IMR-90 (cell line): ENCODE data around the gene BCL2. TPM values are rescaled to one million over a fixed set of nuclear protein-coding genes. Genes with fewer than 3 reads are reported as not detected.

Experiments used
- ATAC-seq: fragments of 200-7000 bp; cut with Tn5 transposase; 2 replicates; pipeline ENCODE4 v1.9.1; 2020; ENCODE audit warnings: low read depth, mild to moderate bottlenecking, moderate library complexity
- BruUV-seq: library from RNA; stranded (reverse); fragments of 400-500 nt; replicated peaks from 2 replicates; lab custom pipeline; 2021; lab: Mats Ljungman, UMichigan
- CTCF ChIA-PET: fragments of 300-600 bp; formaldehyde crosslinking; extraction: SDS; loops from one replicate; lab custom pipeline; 2021; ENCODE audit warnings: antibody characterized with exemption; lab: Yijun Ruan, JAX
- POLR2A ChIA-PET: fragments of 300-600 bp; sonication (Branson Sonifier 250); formaldehyde crosslinking; loops from one replicate; lab custom pipeline; 2022; ENCODE audit warnings: antibody characterized with exemption; ENCODE audit not compliant: unreplicated experiment; lab: Charles Lee
- DNase-seq: peaks from one replicate; pipeline ENCODE4 v3.0.0; 2013
- H2AFZ ChIP-seq: replicated peaks from 2 replicates; pipeline ENCODE3; 2013; ENCODE audit warnings: low read length, mild to moderate bottlenecking; ENCODE audit not compliant: poor library complexity
- H2AK5ac ChIP-seq: 2 replicates; pipeline ENCODE4 v1.6.1; 2013; ENCODE audit warnings: low read depth, low read length, inconsistent platforms
- H2AK9ac ChIP-seq: replicated peaks from 2 replicates; pipeline ENCODE3; 2013; ENCODE audit warnings: mild to moderate bottlenecking, low read depth, low read length, moderate library complexity; ENCODE audit not compliant: poor library complexity
- H2BK120ac ChIP-seq: 2 replicates; pipeline ENCODE4 v1.6.1; 2013; ENCODE audit warnings: low read depth, low read length, inconsistent platforms
- H2BK15ac ChIP-seq: 3 replicates; pipeline ENCODE4 v1.6.1; 2013; ENCODE audit warnings: low read depth, low read length, inconsistent platforms
- H2BK20ac ChIP-seq: 2 replicates; pipeline ENCODE4 v1.6.1; 2013; ENCODE audit warnings: low read depth, mild to moderate bottlenecking, inconsistent platforms, low read length, moderate library complexity
- H2BK5ac ChIP-seq: 2 replicates; pipeline ENCODE4 v1.6.1; 2013; ENCODE audit warnings: mild to moderate bottlenecking, low read depth, low read length, inconsistent platforms; ENCODE audit not compliant: poor library complexity, severe bottlenecking
- H3K14ac ChIP-seq: replicated peaks from 2 replicates; pipeline ENCODE4 v1.6.1; 2013; ENCODE audit warnings: low read depth, low read length, inconsistent platforms
- H3K18ac ChIP-seq: 2 replicates; pipeline ENCODE4 v1.6.1; 2013; ENCODE audit warnings: low read depth, low read length, control low read depth
- H3K23ac ChIP-seq: 2 replicates; pipeline ENCODE4 v1.6.1; 2013; ENCODE audit warnings: low read depth, low read length, inconsistent platforms
- H3K27ac ChIP-seq: 2 replicates; pipeline ENCODE4 v1.5.1; 2013; ENCODE audit warnings: mild to moderate bottlenecking, control low read depth, low read length; ENCODE audit not compliant: insufficient read depth
- H3K27me3 ChIP-seq: 2 replicates; pipeline ENCODE4 v1.6.1; 2013; ENCODE audit warnings: low read length; ENCODE audit not compliant: control insufficient read depth, insufficient read depth
- H3K36me3 ChIP-seq: 2 replicates; pipeline ENCODE4 v1.6.1; 2013; ENCODE audit warnings: low read length, mixed read lengths; ENCODE audit not compliant: control insufficient read depth, insufficient read depth
- H3K4ac ChIP-seq: 2 replicates; pipeline ENCODE4 v1.6.1; 2013; ENCODE audit warnings: low read depth, low read length, inconsistent platforms
- H3K4me1 ChIP-seq: 2 replicates; pipeline ENCODE4 v1.6.1; 2013; ENCODE audit warnings: low read length, mixed read lengths; ENCODE audit not compliant: control insufficient read depth, insufficient read depth
- H3K4me2 ChIP-seq: 2 replicates; pipeline ENCODE4 v1.6.1; 2013; ENCODE audit warnings: low read depth, mild to moderate bottlenecking, control low read depth, low read length, moderate library complexity
- H3K4me3 ChIP-seq: 2 replicates; pipeline ENCODE4 v1.5.1; 2013; ENCODE audit warnings: low read depth, mild to moderate bottlenecking, control low read depth, low read length, moderate library complexity; ENCODE audit not compliant: insufficient read depth
- H3K56ac ChIP-seq: 2 replicates; pipeline ENCODE4 v1.6.1; 2013; ENCODE audit warnings: low read length, inconsistent platforms; ENCODE audit not compliant: insufficient read depth; ENCODE audit errors: extremely low read depth
- H3K79me1 ChIP-seq, 2 experiments: 2 replicates each; pipeline ENCODE4 v1.6.1; 2013; ENCODE audit warnings: low read length in 2 of 2, inconsistent platforms in 1 of 2, low read depth in 1 of 2
- H3K9ac ChIP-seq: 2 replicates; pipeline ENCODE4 v1.6.1; 2013; ENCODE audit warnings: low read depth, low read length, control low read depth
- H3K9me1 ChIP-seq: 2 replicates; pipeline ENCODE4 v1.6.1; 2013; ENCODE audit warnings: low read length, inconsistent platforms; ENCODE audit not compliant: insufficient read depth
- H3K9me3 ChIP-seq: 2 replicates; pipeline ENCODE4 v1.6.1; 2013; ENCODE audit warnings: low read length; ENCODE audit not compliant: control insufficient read depth, insufficient read depth
- H4K20me1 ChIP-seq: 2 replicates; pipeline ENCODE4 v1.6.1; 2013; ENCODE audit warnings: low read length, inconsistent platforms; ENCODE audit not compliant: insufficient read depth
- H4K5ac ChIP-seq: 2 replicates; pipeline ENCODE4 v1.6.1; 2013; ENCODE audit warnings: mild to moderate bottlenecking, low read depth, low read length, control low read depth
- H4K8ac ChIP-seq, 2 experiments: 2 replicates each; pipeline ENCODE4 v1.6.1; 2013; ENCODE audit warnings: low read depth in 2 of 2, low read length in 2 of 2, control low read depth in 1 of 2, inconsistent platforms in 1 of 2
- H4K91ac ChIP-seq: 2 replicates; pipeline ENCODE4 v1.6.1; 2013; ENCODE audit warnings: low read depth, low read length, inconsistent platforms; ENCODE audit not compliant: insufficient read depth
- CHD1 ChIP-seq: IDR thresholded peaks from 2 replicates; pipeline ENCODE4 v1.6.1; 2012; ENCODE audit warnings: low read depth, low read length, improper control_type of control experiment
- FOS ChIP-seq: fragments of 150-350 bp; IDR thresholded peaks from 2 replicates; pipeline ENCODE4 v1.6.1; 2016; ENCODE audit warnings: low read depth, low read length
- MAFK ChIP-seq: IDR thresholded peaks from 2 replicates; pipeline ENCODE4 v1.6.1; 2012; ENCODE audit warnings: low read depth, low read length, improper control_type of control experiment
- MAZ ChIP-seq: IDR thresholded peaks from 2 replicates; pipeline ENCODE4 v1.6.1; 2012; ENCODE audit warnings: low read depth, mild to moderate bottlenecking, low read length, improper control_type of control experiment, moderate library complexity, borderline replicate concordance
- MXI1 ChIP-seq: IDR thresholded peaks from 2 replicates; pipeline ENCODE4 v1.6.1; 2012; ENCODE audit warnings: low read depth, mild to moderate bottlenecking, low read length, moderate library complexity, borderline replicate concordance
- POLR2A ChIP-seq: IDR thresholded peaks from 2 replicates; pipeline ENCODE4 v1.6.1; 2012; ENCODE audit warnings: mild to moderate bottlenecking, low read depth, low read length
- RAD21 ChIP-seq: IDR thresholded peaks from 2 replicates; pipeline ENCODE4 v1.6.1; 2012; ENCODE audit warnings: low read length, improper control_type of control experiment
- RCOR1 ChIP-seq: IDR thresholded peaks from 2 replicates; pipeline ENCODE4 v1.6.1; 2012; ENCODE audit warnings: mild to moderate bottlenecking, low read length, improper control_type of control experiment; ENCODE audit not compliant: insufficient replicate concordance
- RFX5 ChIP-seq: IDR thresholded peaks from 2 replicates; pipeline ENCODE4 v1.8.0; 2012; ENCODE audit warnings: low read depth, mild to moderate bottlenecking, low read length, moderate library complexity
- SMC3 ChIP-seq: fragments of 150-350 bp; IDR thresholded peaks from 2 replicates; pipeline ENCODE4 v1.6.1; 2016; ENCODE audit warnings: low read depth, mild to moderate bottlenecking, antibody characterized with exemption, low read length, moderate library complexity
- WGBS, 2 experiments: methylation state at CpG; one replicate each; pipeline versions ENCODE4 v1.1.5 to v1.1.7; 2013; ENCODE audit warnings: missing lambda C conversion rate in 2 of 2; ENCODE audit not compliant: insufficient read length in 1 of 2; ENCODE audit errors: extremely low coverage in 2 of 2; 5-methylcytosine and 5-hydroxymethylcytosine counted together
- dilution Hi-C: fragments of 300-500 bp; cut with HindIII; formaldehyde crosslinking; loops from one replicate; pipeline ENCODE4 v1.14.3; 2018; ENCODE audit warnings: low sequenced_read_pairs; ENCODE audit not compliant: unreplicated experiment
- in situ Hi-C: fragments of 300-500 bp; cut with MboI; formaldehyde crosslinking; loops from 3 replicates; pipeline ENCODE4 v1.14.3; 2019; ENCODE audit warnings: low sequenced_read_pairs, inconsistent platforms, mixed read lengths
- intact Hi-C: fragments of 100-400 bp; cut with micrococcal nuclease; formaldehyde crosslinking; loops from 2 replicates; pipeline ENCODE4 v1.10.0; 2022
- polyA plus RNA-seq, 3 experiments: library from polyadenylated mRNA; depleted of rRNA; stranded (reverse); fragments of >200 nt; gene quantifications; 2 replicates each; pipeline ENCODE4 v1.2.3, GENCODE V29; 2012; ENCODE audit warnings: low replicate concordance in 1 of 3
- total RNA-seq: library from RNA; depleted of rRNA; stranded (reverse); fragments of >200 nt; gene quantifications from 2 replicates; pipeline ENCODE4 v1.2.3, GENCODE V29; 2012
- TF ChIP-seq, protein P1 (sequence below): fragments of 150-350 bp; IDR thresholded peaks from 2 replicates; pipeline ENCODE4 v1.6.1; 2017; ENCODE audit warnings: mild to moderate bottlenecking, antibody characterized with exemption, low read length, low read depth
- TF ChIP-seq, protein P2 (sequence below): fragments of 150-350 bp; IDR thresholded peaks from 2 replicates; pipeline ENCODE4 v1.6.1; 2016; ENCODE audit warnings: low read depth, mild to moderate bottlenecking, low read length, moderate library complexity, borderline replicate concordance
- TF ChIP-seq, protein P3 (sequence below): conservative IDR thresholded peaks from 2 replicates; pipeline ENCODE4 v1.5.1; 2012; ENCODE audit warnings: mild to moderate bottlenecking, low read depth, low read length, improper control_type of control experiment

Gene BCL2
- total and polyA plus RNA-seq, 2 of the 4 experiments (the other 2 are of a cell fraction): 0.24 to 0.54 TPM

DNA sequence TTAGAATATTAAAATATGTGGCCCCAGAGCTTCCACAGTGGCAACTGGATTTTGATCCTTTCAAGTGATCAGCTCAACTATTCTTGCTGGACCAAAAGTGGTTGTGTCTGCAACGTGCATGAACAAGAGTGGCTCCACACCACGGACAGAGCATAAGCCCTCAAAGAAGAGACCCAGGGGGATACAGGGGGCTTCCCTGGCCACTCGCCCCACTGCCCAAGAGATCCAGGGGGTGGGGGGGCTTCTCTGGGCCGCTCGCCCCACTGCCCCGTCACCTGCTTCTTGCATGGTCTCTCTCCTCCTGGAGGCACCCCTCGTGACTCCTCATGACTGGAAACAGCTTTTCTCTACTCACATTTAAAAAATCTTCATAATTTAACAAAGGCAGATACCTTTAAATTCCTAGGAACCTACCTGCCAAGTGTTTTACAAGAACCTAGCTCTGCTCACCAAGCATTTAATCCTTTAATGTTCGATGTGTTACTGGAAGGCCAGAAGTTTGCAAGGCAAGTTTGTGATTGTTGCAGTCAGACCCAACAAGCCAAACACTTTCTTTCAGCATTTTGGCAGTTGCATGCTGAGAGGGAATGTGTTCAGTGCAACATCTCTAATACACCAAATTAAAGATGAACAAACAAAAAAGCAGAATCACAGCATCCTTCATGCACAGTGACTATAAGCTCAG is 174.3 kb downstream of the BCL2 start:
- no CpG with 5 or more reads among the region's 8 CpGs for WGBS, 2 experiments
- DNase-seq (no peak), ATAC-seq (no peak)
- ChIA-PET POLR2A (no interaction called here), CTCF (interaction anchor here (0.7 kb wide), 1 partner anchor 179 kb away, joined by 3 read pairs; no protein-coding TSS in a partner anchor)
- Histone ChIP-seq H3K4ac (no peak overlapping the region), H3K4me2 (no peak overlapping the region), H3K9me3 (no peaks in the 10 kb centered on the region), H4K5ac (no peak overlapping the region), H4K91ac (no peak overlapping the region), H2AFZ (no peak overlapping the region), H2BK20ac (no peak overlapping the region), H3K9ac (no peak overlapping the region), H3K79me1 (no peaks in the 10 kb centered on the region), H2BK15ac (no peak overlapping the region), H2AK5ac (no peak overlapping the region), H3K23ac (no peak overlapping the region), H2AK9ac (no peak overlapping the region), H3K14ac (no peak overlapping the region), H3K18ac (no peak overlapping the region), H3K9me1 (no peaks in the 10 kb centered on the region), H2BK5ac (no peak overlapping the region), H3K4me1 (peaks cover 2% of the 10 kb centered on the region; the same call in 1 of the 2 replicates), H3K36me3 (no peaks in the 10 kb centered on the region), H3K56ac (no peak overlapping the region), H2BK120ac (no peak overlapping the region), H4K20me1 (no peaks in the 10 kb centered on the region), H3K27me3 (peaks cover 14% of the 10 kb centered on the region), H3K27ac (no peak overlapping the region), H3K4me3 (no peak overlapping the region), H4K8ac (no peak overlapping the region)
- no peak for TF ChIP-seq MAFK
- no peak for TF ChIP-seq RCOR1
- TF ChIP-seq, protein P1, sequence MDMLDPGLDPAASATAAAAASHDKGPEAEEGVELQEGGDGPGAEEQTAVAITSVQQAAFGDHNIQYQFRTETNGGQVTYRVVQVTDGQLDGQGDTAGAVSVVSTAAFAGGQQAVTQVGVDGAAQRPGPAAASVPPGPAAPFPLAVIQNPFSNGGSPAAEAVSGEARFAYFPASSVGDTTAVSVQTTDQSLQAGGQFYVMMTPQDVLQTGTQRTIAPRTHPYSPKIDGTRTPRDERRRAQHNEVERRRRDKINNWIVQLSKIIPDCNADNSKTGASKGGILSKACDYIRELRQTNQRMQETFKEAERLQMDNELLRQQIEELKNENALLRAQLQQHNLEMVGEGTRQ: no peak
- TF ChIP-seq MAZ: no peak
- TF ChIP-seq FOS: no peak
- TF ChIP-seq, protein P2, sequence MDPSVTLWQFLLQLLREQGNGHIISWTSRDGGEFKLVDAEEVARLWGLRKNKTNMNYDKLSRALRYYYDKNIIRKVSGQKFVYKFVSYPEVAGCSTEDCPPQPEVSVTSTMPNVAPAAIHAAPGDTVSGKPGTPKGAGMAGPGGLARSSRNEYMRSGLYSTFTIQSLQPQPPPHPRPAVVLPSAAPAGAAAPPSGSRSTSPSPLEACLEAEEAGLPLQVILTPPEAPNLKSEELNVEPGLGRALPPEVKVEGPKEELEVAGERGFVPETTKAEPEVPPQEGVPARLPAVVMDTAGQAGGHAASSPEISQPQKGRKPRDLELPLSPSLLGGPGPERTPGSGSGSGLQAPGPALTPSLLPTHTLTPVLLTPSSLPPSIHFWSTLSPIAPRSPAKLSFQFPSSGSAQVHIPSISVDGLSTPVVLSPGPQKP: no peak
- no peak for TF ChIP-seq MXI1
- TF ChIP-seq RFX5: no peak
- TF ChIP-seq RAD21: no peak
- TF ChIP-seq CHD1: no peak
- TF ChIP-seq, protein P3, sequence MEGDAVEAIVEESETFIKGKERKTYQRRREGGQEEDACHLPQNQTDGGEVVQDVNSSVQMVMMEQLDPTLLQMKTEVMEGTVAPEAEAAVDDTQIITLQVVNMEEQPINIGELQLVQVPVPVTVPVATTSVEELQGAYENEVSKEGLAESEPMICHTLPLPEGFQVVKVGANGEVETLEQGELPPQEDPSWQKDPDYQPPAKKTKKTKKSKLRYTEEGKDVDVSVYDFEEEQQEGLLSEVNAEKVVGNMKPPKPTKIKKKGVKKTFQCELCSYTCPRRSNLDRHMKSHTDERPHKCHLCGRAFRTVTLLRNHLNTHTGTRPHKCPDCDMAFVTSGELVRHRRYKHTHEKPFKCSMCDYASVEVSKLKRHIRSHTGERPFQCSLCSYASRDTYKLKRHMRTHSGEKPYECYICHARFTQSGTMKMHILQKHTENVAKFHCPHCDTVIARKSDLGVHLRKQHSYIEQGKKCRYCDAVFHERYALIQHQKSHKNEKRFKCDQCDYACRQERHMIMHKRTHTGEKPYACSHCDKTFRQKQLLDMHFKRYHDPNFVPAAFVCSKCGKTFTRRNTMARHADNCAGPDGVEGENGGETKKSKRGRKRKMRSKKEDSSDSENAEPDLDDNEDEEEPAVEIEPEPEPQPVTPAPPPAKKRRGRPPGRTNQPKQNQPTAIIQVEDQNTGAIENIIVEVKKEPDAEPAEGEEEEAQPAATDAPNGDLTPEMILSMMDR: no peak
- TF ChIP-seq SMC3: no peak
- no peak for TF ChIP-seq POLR2A
- dilution Hi-C loops (no loop called here), intact Hi-C loops (no loop called here), in situ Hi-C loops (no loop called here)
- BruUV-seq: no TSS peak
